HG03103 (cell line): Measurements from ENCODE around the gene LMBR1.
"Not testable (repeated sequence)": the region's sequence is repeated elsewhere in the genome, so short reads cannot be mapped to it uniquely, and the experiment has no call there.

Source experiments
- ATAC-seq: cut with Tn5 transposase; IDR thresholded peaks from one replicate; pipeline ENCODE4 v1.9.1; 2021; ENCODE audit warnings: low read depth; ENCODE audit not compliant: unreplicated experiment

Gene LMBR1

DNA sequence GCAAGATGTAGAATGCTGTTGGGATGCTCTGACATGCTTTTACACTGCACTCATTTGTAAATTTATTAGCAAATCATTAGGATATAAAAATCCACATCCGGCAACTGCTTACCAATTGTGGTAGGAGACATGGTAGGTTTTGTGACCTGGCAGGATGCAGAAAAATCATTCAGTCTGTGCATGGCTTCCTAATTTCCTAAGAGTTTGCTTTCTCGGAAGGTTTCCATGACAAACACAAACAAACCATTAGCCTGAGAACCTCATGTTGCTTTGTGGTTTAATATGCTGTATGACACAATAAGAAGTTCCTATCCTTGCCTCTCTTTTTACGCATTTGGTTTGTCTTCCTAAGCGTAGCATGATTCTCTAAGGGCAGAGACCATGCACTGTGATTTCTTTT lies 14.7 kb upstream of the LMBR1 start:
- ATAC-seq: no peak

GRCh38 chr7:156906200-156906649 lies 13.2 kb upstream of the LMBR1 start:
- no peak for ATAC-seq

- ATAC-seq: no peak
Measured at GRCh38 chr7:156903232-156903909, 10.4 kb upstream of the LMBR1 start.

- not testable (repeated sequence) for ATAC-seq
Measured at GRCh38 chr7:156900093-156900492, 7.1 kb upstream of the LMBR1 start.

DNA sequence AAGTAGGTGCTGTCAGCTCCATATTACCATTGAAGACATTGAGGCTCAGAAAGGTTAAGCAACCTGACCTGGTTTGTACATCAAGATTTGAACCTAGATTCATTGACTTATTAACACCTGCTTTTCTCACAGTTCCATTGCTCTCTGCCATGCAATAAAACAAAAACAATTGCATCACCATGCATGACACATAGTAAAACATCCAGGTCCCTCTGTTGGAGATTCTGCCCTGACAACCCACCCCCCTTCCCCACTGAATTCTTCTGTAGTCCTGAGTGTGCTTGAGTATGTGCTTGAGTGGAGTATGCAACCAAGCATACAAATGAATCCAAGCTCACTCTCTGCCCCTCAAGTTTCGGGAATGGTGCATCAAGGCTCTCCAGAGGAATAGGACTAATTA lies 6.0 kb upstream of the LMBR1 start:
- no peak for ATAC-seq

DNA sequence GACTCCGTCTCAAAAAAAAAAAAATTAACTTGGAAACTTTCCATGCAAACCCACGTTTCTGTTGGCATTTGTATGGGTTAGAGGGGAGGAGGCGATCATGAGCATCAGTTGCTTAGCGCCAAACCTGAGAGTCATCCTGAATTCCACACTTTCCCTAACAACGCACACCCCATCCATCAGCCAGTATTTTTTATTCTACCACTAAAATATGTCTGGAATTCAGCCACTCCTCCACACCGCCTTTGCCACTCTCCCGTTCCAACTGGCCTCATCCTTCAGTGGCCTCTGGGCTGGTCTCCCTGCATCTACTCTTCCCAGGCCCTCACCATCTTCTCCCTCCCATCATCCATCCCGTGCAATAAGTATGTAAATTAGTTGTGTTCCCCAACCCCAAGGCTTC lies 4.7 kb upstream of the LMBR1 start:
- no peak for ATAC-seq

DNA sequence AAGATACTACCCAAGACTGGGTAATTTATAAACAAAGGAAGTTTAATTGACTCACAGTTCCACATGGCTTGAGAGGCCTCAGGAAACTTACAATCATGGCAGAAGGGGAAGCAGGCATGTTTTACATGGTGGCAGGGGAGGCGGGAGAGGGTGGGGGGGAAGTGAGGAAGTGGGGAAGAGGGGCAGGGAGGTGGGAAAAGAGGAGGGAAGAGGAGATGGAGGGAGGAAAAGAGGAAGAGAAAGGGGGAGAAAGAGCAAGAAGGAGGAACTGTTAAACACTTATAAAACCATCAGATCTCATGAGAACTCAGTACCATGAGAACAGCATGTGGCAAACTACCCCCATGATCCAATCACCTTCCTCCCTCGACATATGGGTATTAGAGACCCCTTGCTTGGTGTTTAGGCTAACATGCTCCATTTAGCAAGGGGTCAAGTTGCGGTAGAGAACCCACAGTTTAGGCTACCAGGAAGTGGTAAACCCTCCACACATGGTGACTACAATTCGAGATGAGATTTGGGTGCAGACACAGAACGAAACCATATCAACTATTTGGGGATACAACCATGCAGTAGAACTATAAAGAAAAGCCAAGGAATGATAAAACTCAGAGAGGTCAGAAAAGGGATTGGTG lies 3.5 kb upstream of the LMBR1 start:
- no peak for ATAC-seq

GRCh38 chr7:156895024-156895780 lies 2.2 kb upstream of the LMBR1 start:
- no peak for ATAC-seq

DNA sequence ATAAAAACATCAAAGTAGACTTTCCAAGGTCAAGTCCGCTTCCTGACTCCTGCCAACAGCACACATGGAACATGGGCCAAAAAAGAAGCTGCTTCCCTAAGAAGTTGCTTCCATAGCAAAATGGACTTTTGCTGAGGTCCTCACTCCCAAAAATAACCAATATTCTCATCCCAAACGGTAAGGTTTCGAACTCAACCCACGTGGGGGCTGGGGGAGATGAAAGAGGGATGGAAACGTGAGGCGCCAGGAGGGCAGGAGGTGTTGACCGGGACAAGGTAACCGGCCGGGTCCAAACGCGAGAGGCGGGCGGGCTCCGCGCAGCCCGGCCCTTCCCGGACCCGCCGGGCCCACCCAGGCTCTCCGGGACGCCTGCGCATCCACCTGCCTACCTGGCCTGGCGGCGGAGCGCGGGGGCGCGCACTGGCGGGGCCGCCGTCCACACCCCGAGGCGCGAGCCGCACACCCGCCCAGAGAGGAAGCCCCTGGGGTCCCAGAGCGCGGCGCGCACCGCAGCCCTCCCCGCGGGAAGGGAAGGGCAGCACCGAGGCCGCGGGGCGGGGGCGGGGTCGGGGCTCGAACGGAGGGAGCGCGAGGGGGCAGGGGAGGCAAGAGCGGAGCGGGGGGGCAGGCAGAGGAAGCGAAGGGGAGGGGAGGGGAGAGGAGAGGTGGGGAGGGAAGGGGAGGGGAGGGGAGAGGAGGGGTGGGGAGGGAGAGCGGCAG lies 742 bp downstream of the LMBR1 start:
- peak; percentile 16 for ATAC-seq

- ATAC-seq: no peak
Measured at GRCh38 chr7:156889746-156890145, 3.2 kb downstream of the LMBR1 start.

DNA sequence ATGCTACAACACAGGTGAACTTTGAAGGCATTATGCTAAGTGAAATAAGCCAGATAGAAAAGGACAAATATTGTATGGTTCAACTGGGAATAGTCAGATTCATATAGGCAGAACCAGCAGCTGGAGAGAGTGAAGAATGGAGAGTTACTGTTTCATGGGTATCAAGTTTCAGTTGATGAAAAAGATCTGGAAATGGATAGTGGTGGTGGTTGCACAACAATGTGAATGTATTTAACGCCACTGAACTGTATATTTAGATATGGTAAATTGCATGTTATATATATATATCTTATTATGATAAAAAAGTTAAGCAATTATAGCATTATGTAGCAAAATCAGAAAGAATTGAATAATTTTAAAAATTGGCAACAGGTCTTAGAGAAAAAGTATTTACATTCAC lies 3.9 kb downstream of the LMBR1 start:
- no peak for ATAC-seq

DNA sequence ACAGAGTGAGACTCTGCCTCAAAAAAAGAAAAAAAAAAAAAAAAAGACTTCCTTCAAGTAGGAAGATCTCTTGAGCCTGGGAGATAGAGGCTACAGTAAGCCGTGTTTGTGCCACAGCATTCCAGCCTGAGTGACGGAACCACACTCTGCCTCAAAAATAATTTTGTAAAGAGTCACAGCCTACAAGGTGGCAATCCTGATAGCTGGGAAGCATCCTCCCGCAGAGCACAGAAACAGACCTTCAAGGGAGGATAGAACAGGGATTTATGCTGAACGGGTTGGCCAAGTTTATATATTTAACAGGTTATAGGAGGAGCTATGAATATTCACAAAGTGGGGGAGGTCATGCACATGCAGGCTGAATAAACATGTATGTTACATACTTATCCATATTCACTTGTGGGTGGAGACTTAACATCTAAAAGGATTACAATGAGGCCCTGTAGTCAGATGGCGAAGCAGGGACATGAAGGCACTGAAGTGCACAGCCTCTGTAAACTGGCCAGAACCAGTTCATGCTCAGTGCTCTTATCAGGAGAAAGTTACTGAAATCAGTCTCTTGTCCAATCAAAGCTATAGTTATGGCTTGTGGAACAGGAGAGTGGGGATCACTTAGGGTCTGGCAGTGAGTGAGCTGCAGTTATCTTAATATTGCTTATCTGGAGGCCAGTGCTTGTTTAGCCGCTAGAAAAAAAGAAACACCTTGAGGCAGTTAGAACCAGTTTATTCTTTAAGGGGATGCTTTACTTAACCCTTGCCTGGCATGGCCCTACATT lies 6.8 kb downstream of the LMBR1 start:
- ATAC-seq: no peak

DNA sequence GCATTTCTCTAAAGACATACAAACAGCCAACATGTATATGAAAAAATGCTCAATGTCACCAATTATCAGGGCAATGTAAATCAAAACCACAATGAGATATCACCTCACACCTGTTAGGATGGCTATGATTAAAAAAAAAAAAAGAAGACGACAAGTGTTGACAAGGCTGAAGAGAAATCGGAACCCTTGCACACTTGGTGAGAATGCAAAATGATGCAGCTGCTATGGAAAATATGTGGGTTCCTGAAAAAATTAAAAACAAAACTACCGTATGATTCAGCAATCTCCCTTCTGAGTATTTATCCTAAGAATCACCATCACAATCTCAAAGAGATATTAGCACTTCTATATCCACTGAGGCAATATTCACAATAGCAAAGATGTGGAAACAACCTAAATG lies 11.3 kb downstream of the LMBR1 start:
- ATAC-seq: no peak

DNA sequence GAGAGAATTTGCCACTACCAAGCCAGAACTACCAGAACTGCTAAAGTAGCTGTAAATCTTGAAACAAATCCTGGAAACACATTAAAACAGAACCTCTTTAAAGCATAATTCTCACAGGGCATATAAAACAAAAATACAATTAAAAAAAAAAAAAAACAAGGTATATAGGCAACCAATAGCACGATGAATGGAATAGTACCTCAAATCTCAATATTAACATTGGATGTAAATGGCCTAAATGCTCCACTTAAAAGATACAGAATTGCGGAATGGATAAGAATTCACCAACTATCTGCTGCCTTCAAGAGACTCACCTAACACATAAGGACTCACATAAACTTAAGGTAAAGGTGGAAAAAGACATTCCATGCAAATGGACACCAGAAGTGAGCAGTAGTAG lies 17.2 kb downstream of the LMBR1 start:
- no peak for ATAC-seq

GRCh38 chr7:156868363-156868762 lies 24.6 kb downstream of the LMBR1 start:
- not testable (repeated sequence) for ATAC-seq

DNA sequence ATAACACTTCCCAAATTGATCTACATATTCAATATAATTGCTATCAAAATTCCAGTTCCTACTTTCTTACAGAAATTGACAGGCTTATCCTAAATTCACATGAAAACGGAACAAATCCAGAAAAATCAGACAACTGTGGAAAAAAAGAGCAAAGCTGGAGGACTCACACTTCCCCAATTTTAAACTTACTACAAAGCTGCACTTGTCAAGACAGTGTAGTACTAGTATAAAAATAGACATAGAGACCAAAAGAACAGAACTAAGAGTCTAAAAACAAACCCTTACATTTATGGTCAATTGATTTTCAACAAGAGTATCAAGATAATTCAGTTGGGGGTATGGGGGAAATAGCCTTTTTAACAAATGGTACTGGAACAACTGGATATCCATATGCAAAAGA lies 27.5 kb downstream of the LMBR1 start:
- no peak for ATAC-seq

- ATAC-seq: not testable (repeated sequence)
Measured at GRCh38 chr7:156862022-156862421, 31.0 kb downstream of the LMBR1 start.

GRCh38 chr7:156861212-156861611 lies 31.8 kb downstream of the LMBR1 start:
- no peak for ATAC-seq

DNA sequence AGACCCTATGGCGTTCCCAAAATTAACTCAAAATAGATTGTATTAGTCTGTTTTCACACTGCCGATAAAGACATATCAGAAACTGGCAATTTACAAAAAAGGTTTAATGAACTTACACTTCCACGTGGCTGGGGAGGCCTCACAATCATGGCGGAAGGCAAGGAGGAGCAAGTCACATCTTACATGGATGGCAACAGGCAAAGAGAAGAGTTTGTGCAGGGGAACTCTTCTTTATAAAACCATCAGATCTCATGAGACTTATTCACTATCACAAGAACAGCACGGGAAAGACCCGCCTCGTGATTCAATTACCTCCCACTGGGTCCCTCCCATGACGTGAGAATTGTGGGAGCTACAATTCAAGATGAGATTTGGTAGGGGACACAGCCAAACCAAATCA lies 32.9 kb downstream of the LMBR1 start:
- ATAC-seq: not testable (repeated sequence)

DNA sequence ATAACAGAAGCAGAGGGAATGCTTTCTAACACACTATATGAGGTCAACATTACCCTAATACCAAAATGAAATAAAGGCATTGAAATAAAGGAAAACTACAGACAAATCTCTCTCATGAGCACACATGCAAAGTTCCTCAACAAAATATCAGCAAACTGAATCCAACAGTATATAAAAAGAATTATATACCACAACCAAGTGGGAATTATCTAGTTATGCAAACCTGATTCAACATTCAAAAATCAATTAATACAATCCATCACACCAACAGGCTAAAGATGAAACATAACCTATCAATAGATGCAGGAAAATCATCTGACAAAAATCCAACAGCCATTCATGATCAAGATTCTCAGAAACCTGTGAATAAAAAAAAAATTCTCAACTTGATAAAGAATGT lies 34.5 kb downstream of the LMBR1 start:
- no peak for ATAC-seq
